GM21717 (cell line): ENCODE results near the gene NFASC.

Experiments used
- ATAC-seq: cut with Tn5 transposase; IDR thresholded peaks from one replicate; pipeline ENCODE4 v1.9.1; 2021; ENCODE audit warnings: mild to moderate bottlenecking, moderate library complexity; ENCODE audit not compliant: unreplicated experiment

NFASC gene

GRCh38 chr1:205057808-205058575 is 187.3 kb downstream of the NFASC start:
- ATAC-seq = no peak

GRCh38 chr1:205058853-205059252 is 188.2 kb downstream of the NFASC start:
- no peak for ATAC-seq

- ATAC-seq = no peak
Measured at GRCh38 chr1:205059660-205060059, 189.0 kb downstream of the NFASC start.

GRCh38 chr1:205060746-205061145 is 190.1 kb downstream of the NFASC start:
- no peak for ATAC-seq

GRCh38 chr1:205061227-205061626 is 190.6 kb downstream of the NFASC start:
- ATAC-seq = no peak

GRCh38 chr1:205061665-205062069 is 191.0 kb downstream of the NFASC start:
- ATAC-seq = no peak

- no peak for ATAC-seq
Measured at GRCh38 chr1:205062319-205062718, 191.7 kb downstream of the NFASC start.

GRCh38 chr1:205062895-205063294 is 192.2 kb downstream of the NFASC start:
- no peak for ATAC-seq

GRCh38 chr1:205064301-205064700 is 193.6 kb downstream of the NFASC start:
- no peak for ATAC-seq

- ATAC-seq = no peak
Measured at GRCh38 chr1:205064741-205065316, 194.2 kb downstream of the NFASC start.

- no peak for ATAC-seq
Measured at GRCh38 chr1:205065666-205066065, 195.0 kb downstream of the NFASC start.

- no peak for ATAC-seq
Measured at GRCh38 chr1:205066141-205066818, 195.6 kb downstream of the NFASC start.

- no peak for ATAC-seq
Measured at GRCh38 chr1:205067031-205067430, 196.4 kb downstream of the NFASC start.

GRCh38 chr1:205068001-205068400 is 197.3 kb downstream of the NFASC start:
- no peak for ATAC-seq

GRCh38 chr1:205068457-205069040 is 197.9 kb downstream of the NFASC start:
- ATAC-seq = no peak

- no peak for ATAC-seq
Measured at GRCh38 chr1:205069371-205070125, 198.9 kb downstream of the NFASC start.

GRCh38 chr1:205071028-205071409 is 200.4 kb downstream of the NFASC start:
- ATAC-seq = no peak

- no peak for ATAC-seq
Measured at GRCh38 chr1:205071801-205072200, 201.1 kb downstream of the NFASC start.

GRCh38 chr1:205072286-205072685 is 201.6 kb downstream of the NFASC start:
- no peak for ATAC-seq
